ENCODE measurements around the gene BTBD10. TPM values are rescaled to one million over a fixed set of nuclear protein-coding genes. Genes with fewer than 3 reads are reported as not detected.
A peak's percentile ranks its signal among the peaks of the same experiment; 100 is the strongest.

The BTBD10 gene
- total and polyA plus RNA-seq, 2 experiments from 2014 or later: 38.6 to 56.7 TPM

- Histone ChIP-seq H4K20me1 (ENCODE audit: insufficient read depth) (no peaks in the 10 kb centered on the region), H3F3A (ENCODE audit: insufficient read depth) (no peaks in the 10 kb centered on the region), H3K9me3 (ENCODE audit: low read depth) (no peaks in the 10 kb centered on the region), H3K36me3 (ENCODE audit: low read depth) (no peaks in the 10 kb centered on the region), H3K79me2 (ENCODE audit: insufficient read depth) (peaks cover 87% of the 10 kb centered on the region), H3K4me3 (no peak overlapping the region), H3K27ac (no peak overlapping the region), H3K9ac (no peak overlapping the region), H2AFZ (no peak overlapping the region), H3K4me1 (ENCODE audit: insufficient read depth) (peaks cover 3% of the 10 kb centered on the region; the same call in 1 of the 2 replicates), H3K27me3 (replicated peaks; ENCODE audit: insufficient read depth) (no peaks in the 10 kb centered on the region), H3K9me2 (ENCODE audit: insufficient read depth) (no peaks in the 10 kb centered on the region), H3K4me2 (ENCODE audit: unreplicated experiment) (no peak overlapping the region)
- 93% methylated on average over 1 of the region's 1 CpG for WGBS, 2 experiments (ENCODE audit: low coverage in 1 of 2, low lambda C conversion rate in 2 of 2, missing lambda C conversion rate in 2 of 2)
- DNase-seq: peak; percentile 16
- in situ Hi-C loops (cut with MboI): loop anchor here (10.0 kb wide), 1 partner anchor 380 kb away; no protein-coding TSS in a partner anchor
- TF ChIP-seq EZH2phosphoT487 (IDR thresholded peaks at IDR 0.05; ENCODE audit: insufficient read depth, low read depth) (no peak), EZH2 (IDR thresholded peaks at IDR 0.05; ENCODE audit: insufficient read depth, poor library complexity, severe bottlenecking) (no peak)
Measured at GRCh38 chr11:13344818-13345217, 118.2 kb downstream of the BTBD10 start.

GRCh38 chr11:13343931-13344717 lies 118.9 kb downstream of the BTBD10 start:
- DNase-seq: peak; percentile 81

GRCh38 chr11:13343067-13343466 lies 120.0 kb downstream of the BTBD10 start:
- no peaks in the 10 kb centered on the region for H3K36me3 ChIP-seq (ENCODE audit: low read depth)
- no peak for TF ChIP-seq EZH2phosphoT487 (IDR thresholded peaks at IDR 0.05; ENCODE audit: insufficient read depth, low read depth)
- TF ChIP-seq EZH2 (IDR thresholded peaks at IDR 0.05; ENCODE audit: insufficient read depth, poor library complexity, severe bottlenecking): no peak
- H3K4me2 ChIP-seq (ENCODE audit: unreplicated experiment): no peak overlapping the region
- H3K9me3 ChIP-seq (ENCODE audit: low read depth): no peaks in the 10 kb centered on the region
- peaks cover 10% of the 10 kb centered on the region for H3F3A ChIP-seq (ENCODE audit: insufficient read depth)
- no peak overlapping the region for H2AFZ ChIP-seq
- peaks cover 79% of the 10 kb centered on the region for H3K79me2 ChIP-seq (ENCODE audit: insufficient read depth)
- no peaks in the 10 kb centered on the region for H4K20me1 ChIP-seq (ENCODE audit: insufficient read depth)
- no peak overlapping the region for H3K27ac ChIP-seq
- no peak overlapping the region for H3K4me3 ChIP-seq
- WGBS, 2 experiments (ENCODE audit: low coverage in 1 of 2, low lambda C conversion rate in 2 of 2, missing lambda C conversion rate in 2 of 2): 83 to 84% methylated on average over 4 of the region's 4 CpGs
- no peak overlapping the region for H3K9ac ChIP-seq
- H3K4me1 ChIP-seq (ENCODE audit: insufficient read depth): peaks cover 20% of the 10 kb centered on the region
- no peaks in the 10 kb centered on the region for H3K27me3 ChIP-seq (replicated peaks; ENCODE audit: insufficient read depth)
- no peaks in the 10 kb centered on the region for H3K9me2 ChIP-seq (ENCODE audit: insufficient read depth)
- DNase-seq: no peak
- in situ Hi-C loops (cut with MboI): loop anchor here (10.0 kb wide), 1 partner anchor 378 kb away; no protein-coding TSS in a partner anchor

More at GRCh38 chr11:13343931-13344717, 118.9 kb downstream of the BTBD10 start:
- in situ Hi-C loops (cut with MboI): loop anchor here (10.0 kb wide), 1 partner anchor 379 kb away; no protein-coding TSS in a partner anchor
- Histone ChIP-seq H3K9me3 (ENCODE audit: low read depth) (no peaks in the 10 kb centered on the region), H3K9ac (no peak overlapping the region), H3K4me1 (ENCODE audit: insufficient read depth) (peaks cover 10% of the 10 kb centered on the region), H3K9me2 (ENCODE audit: insufficient read depth) (no peaks in the 10 kb centered on the region), H2AFZ (no peak overlapping the region), H3K79me2 (ENCODE audit: insufficient read depth) (peaks cover 82% of the 10 kb centered on the region), H3F3A (ENCODE audit: insufficient read depth) (no peaks in the 10 kb centered on the region), H3K4me3 (no peak overlapping the region), H3K27me3 (replicated peaks; ENCODE audit: insufficient read depth) (no peaks in the 10 kb centered on the region), H3K4me2 (ENCODE audit: unreplicated experiment) (no peak overlapping the region), H3K36me3 (ENCODE audit: low read depth) (no peaks in the 10 kb centered on the region), H3K27ac (no peak overlapping the region), H4K20me1 (ENCODE audit: insufficient read depth) (no peaks in the 10 kb centered on the region)
- 61 to 62% methylated on average over 10 of the region's 10 CpGs for WGBS, 2 experiments (ENCODE audit: low coverage in 1 of 2, low lambda C conversion rate in 2 of 2, missing lambda C conversion rate in 2 of 2)
- TF ChIP-seq EZH2 (IDR thresholded peaks at IDR 0.05; ENCODE audit: insufficient read depth, poor library complexity, severe bottlenecking): no peak
- no peak for TF ChIP-seq EZH2phosphoT487 (IDR thresholded peaks at IDR 0.05; ENCODE audit: insufficient read depth, low read depth)

GRCh38 chr11:13341026-13341425 lies 122.0 kb downstream of the BTBD10 start:
- H3K36me3 ChIP-seq (ENCODE audit: low read depth): no peaks in the 10 kb centered on the region
- DNase-seq: no peak
- H3K9ac ChIP-seq: no peak overlapping the region
- H3K9me3 ChIP-seq (ENCODE audit: low read depth): no peaks in the 10 kb centered on the region
- H4K20me1 ChIP-seq (ENCODE audit: insufficient read depth): no peaks in the 10 kb centered on the region
- H3K79me2 ChIP-seq (ENCODE audit: insufficient read depth): peaks cover 77% of the 10 kb centered on the region
- no peak overlapping the region for H2AFZ ChIP-seq
- H3K4me2 ChIP-seq (ENCODE audit: unreplicated experiment): no peak overlapping the region
- no peak overlapping the region for H3K4me3 ChIP-seq
- TF ChIP-seq EZH2phosphoT487 (IDR thresholded peaks at IDR 0.05; ENCODE audit: insufficient read depth, low read depth) (no peak), EZH2 (IDR thresholded peaks at IDR 0.05; ENCODE audit: insufficient read depth, poor library complexity, severe bottlenecking) (no peak)
- no peaks in the 10 kb centered on the region for H3K27me3 ChIP-seq (replicated peaks; ENCODE audit: insufficient read depth)
- no peaks in the 10 kb centered on the region for H3K9me2 ChIP-seq (ENCODE audit: insufficient read depth)
- H3K27ac ChIP-seq: no peak overlapping the region
- peaks cover 36% of the 10 kb centered on the region for H3K4me1 ChIP-seq (ENCODE audit: insufficient read depth)
- in situ Hi-C loops (cut with MboI): loop anchor here (10.0 kb wide), 1 partner anchor 376 kb away; no protein-coding TSS in a partner anchor
- peaks cover 26% of the 10 kb centered on the region for H3F3A ChIP-seq (ENCODE audit: insufficient read depth)
- WGBS, 2 experiments (ENCODE audit: low coverage in 1 of 2, low lambda C conversion rate in 2 of 2, missing lambda C conversion rate in 2 of 2): 71 to 74% methylated on average over 5 of the region's 5 CpGs

All from GM23248 (cell line).